H1 (cell line): ENCODE measurements around the gene DIP2C. TPM values are rescaled to one million over a fixed set of nuclear protein-coding genes. Genes with fewer than 3 reads are reported as not detected.

Experiments
- CTCF ChIA-PET: fragments of 300-600 bp; sonication (Branson Sonifier 250); formaldehyde crosslinking; loops from one replicate; lab custom pipeline; 2021; ENCODE audit not compliant: partially characterized antibody; lab: Charles Lee
- POLR2A ChIA-PET: fragments of 300-600 bp; sonication (Branson Sonifier 250); formaldehyde crosslinking; loops from one replicate; lab custom pipeline; 2021; ENCODE audit warnings: inconsistent platforms; ENCODE audit not compliant: partially characterized antibody; lab: Charles Lee
- DNase-seq, 2 experiments: peaks; one replicate each; pipeline versions ENCODE4 v3.0.0 to v3.0.0-alpha.2; 2010 to 2022; ENCODE audit warnings: low spot score in 2 of 2, low read depth in 1 of 2, mixed read lengths in 1 of 2
- FAIRE-seq: peaks from 2 replicates; lab custom pipeline; 2011; peaks lifted over from hg19 to GRCh38; lab: Jason Lieb, UNC
- H2AFZ ChIP-seq: 2 replicates; pipeline ENCODE4 v1.8.1; 2012; ENCODE audit warnings: low read length, inconsistent platforms
- H2AK5ac ChIP-seq: 2 replicates; pipeline ENCODE4 v1.6.1; 2013; ENCODE audit warnings: low read depth, low read length
- H2BK120ac ChIP-seq: replicated peaks from 2 replicates; pipeline ENCODE3; 2013; ENCODE audit warnings: low read depth, low read length, inconsistent platforms
- H2BK12ac ChIP-seq: 2 replicates; pipeline ENCODE4 v1.6.1; 2013; ENCODE audit warnings: low read depth, low read length
- H2BK15ac ChIP-seq: 2 replicates; pipeline ENCODE4 v1.6.1; 2013; ENCODE audit warnings: low read length
- H2BK20ac ChIP-seq: 2 replicates; pipeline ENCODE4 v1.6.1; 2013; ENCODE audit warnings: low read length
- H2BK5ac ChIP-seq: 2 replicates; pipeline ENCODE4 v1.6.1; 2013; ENCODE audit warnings: low read depth, low read length
- H3K14ac ChIP-seq: 2 replicates; pipeline ENCODE4 v1.6.1; 2013; ENCODE audit warnings: inconsistent platforms; ENCODE audit not compliant: insufficient read length
- H3K18ac ChIP-seq: 2 replicates; pipeline ENCODE4 v1.6.1; 2013; ENCODE audit warnings: low read length; ENCODE audit errors: extremely low read depth
- H3K23ac ChIP-seq: 2 replicates; pipeline ENCODE4 v1.6.1; 2013; ENCODE audit warnings: inconsistent platforms; ENCODE audit not compliant: insufficient read length
- H3K23me2 ChIP-seq: 2 replicates; pipeline ENCODE4 v1.6.1; 2013; ENCODE audit warnings: low read depth, low read length
- H3K27ac ChIP-seq: 2 replicates; pipeline ENCODE4 v1.6.1; 2011; ENCODE audit warnings: low read depth, low read length, inconsistent platforms
- H3K27me3 ChIP-seq, 4 experiments: replicated peaks in 1 of 4; 1 replicate in 1 of 4; 2 replicates in 3 of 4; pipeline versions ENCODE4 v1.6.1 to v1.8.1; 2011 to 2013; ENCODE audit warnings: low read length in 3 of 4, mild to moderate bottlenecking in 3 of 4, inconsistent platforms in 2 of 4, mixed read lengths in 2 of 4, moderate library complexity in 1 of 4; ENCODE audit not compliant: control insufficient read depth in 3 of 4, insufficient read depth in 3 of 4; ENCODE audit errors: extremely low read depth in 1 of 4
- H3K36me3 ChIP-seq, 4 experiments: 2 replicates each; pipeline versions ENCODE4 v1.6.1 to v1.8.1; 2011 to 2013; ENCODE audit warnings: mild to moderate bottlenecking in 4 of 4, low read length in 3 of 4, moderate library complexity in 2 of 4, control low read depth in 1 of 4, inconsistent platforms in 1 of 4; ENCODE audit not compliant: insufficient read depth in 4 of 4, control insufficient read depth in 2 of 4
- H3K4ac ChIP-seq: replicated peaks from 2 replicates; pipeline ENCODE3; 2013; ENCODE audit warnings: low read length, low read depth, mixed read lengths, inconsistent platforms; ENCODE audit not compliant: insufficient read length
- H3K4me1 ChIP-seq, 4 experiments: replicated peaks in 1 of 4; 1 replicate in 1 of 4; 2 replicates in 3 of 4; pipeline versions ENCODE4 v1.6.1 to v1.8.1; 2011 to 2013; ENCODE audit warnings: low read length in 3 of 4, inconsistent platforms in 2 of 4, mixed read lengths in 1 of 4; ENCODE audit not compliant: insufficient read depth in 4 of 4, control insufficient read depth in 3 of 4
- H3K4me2 ChIP-seq, 2 experiments: 2 replicates each; pipeline versions ENCODE4 v1.6.1 to v1.8.1; 2011 to 2013; ENCODE audit warnings: low read depth in 2 of 2, low read length in 2 of 2, control low read depth in 1 of 2, inconsistent platforms in 1 of 2, mild to moderate bottlenecking in 1 of 2; ENCODE audit not compliant: insufficient read depth in 1 of 2
- H3K4me3 ChIP-seq, 4 experiments: fragments of 200-600, 300-600 bp in 1 of 4; sonication (generic), shearing (Covaris generic), sonication (Bioruptor Twin) in 1 of 4; 2 replicates each; pipeline versions ENCODE4 v1.5.1 to v1.8.1; 2011 to 2016; ENCODE audit warnings: low read length in 4 of 4, low read depth in 3 of 4, control low read depth in 2 of 4, inconsistent platforms in 2 of 4, mild to moderate bottlenecking in 2 of 4, mixed read lengths in 1 of 4, moderate library complexity in 1 of 4; ENCODE audit not compliant: insufficient read depth in 2 of 4; ENCODE audit errors: extremely low read depth in 1 of 4
- H3K56ac ChIP-seq: replicated peaks from 2 replicates; pipeline ENCODE3; 2013; ENCODE audit warnings: low read depth, mild to moderate bottlenecking, mixed read lengths, low read length, inconsistent platforms; ENCODE audit not compliant: insufficient read length
- H3K79me1 ChIP-seq: 2 replicates; pipeline ENCODE4 v1.6.1; 2013; ENCODE audit warnings: low read depth, low read length, control low read depth
- H3K79me2 ChIP-seq, 2 experiments: 2 replicates each; pipeline versions ENCODE4 v1.6.1 to v1.8.1; 2012 to 2013; ENCODE audit warnings: low read length in 2 of 2, mild to moderate bottlenecking in 2 of 2, inconsistent platforms in 1 of 2; ENCODE audit not compliant: insufficient read depth in 2 of 2, control insufficient read depth in 1 of 2
- H3K9ac ChIP-seq, 4 experiments: replicated peaks in 1 of 4; 1 replicate in 1 of 4; 2 replicates in 3 of 4; pipeline versions ENCODE4 v1.6.1 to v1.8.1; 2011 to 2013; ENCODE audit warnings: low read depth in 3 of 4, low read length in 3 of 4, control low read depth in 2 of 4, mild to moderate bottlenecking in 2 of 4, moderate library complexity in 2 of 4, inconsistent platforms in 1 of 4; ENCODE audit errors: extremely low read depth in 1 of 4
- H3K9me3 ChIP-seq, 2 experiments: 2 replicates each; pipeline versions ENCODE4 v1.6.1 to v1.8.1; 2012 to 2013; ENCODE audit warnings: mild to moderate bottlenecking in 2 of 2, moderate library complexity in 2 of 2, control low read depth in 1 of 2, inconsistent platforms in 1 of 2, low read depth in 1 of 2, low read length in 1 of 2, mixed read lengths in 1 of 2; ENCODE audit not compliant: insufficient read depth in 2 of 2
- H4K20me1 ChIP-seq, 2 experiments: replicated peaks in 1 of 2; 2 replicates each; pipeline versions ENCODE3 to v1.8.1; 2011 to 2013; ENCODE audit warnings: inconsistent platforms in 2 of 2, low read length in 2 of 2, mild to moderate bottlenecking in 1 of 2; ENCODE audit not compliant: insufficient read depth in 2 of 2, control insufficient read depth in 1 of 2
- H4K5ac ChIP-seq: 2 replicates; pipeline ENCODE4 v1.6.1; 2013; ENCODE audit warnings: low read length, low read depth, mixed read lengths, inconsistent platforms; ENCODE audit not compliant: insufficient read length
- H4K8ac ChIP-seq: 2 replicates; pipeline ENCODE4 v1.8.0; 2013; ENCODE audit warnings: mild to moderate bottlenecking, moderate library complexity, low read length, inconsistent platforms; ENCODE audit not compliant: insufficient read depth; ENCODE audit errors: extremely low read depth
- H4K91ac ChIP-seq: replicated peaks from 2 replicates; pipeline ENCODE3; 2013; ENCODE audit warnings: low read length, mixed read lengths, inconsistent platforms; ENCODE audit not compliant: insufficient read length
- BRCA1 ChIP-seq: IDR thresholded peaks from 2 replicates; pipeline ENCODE4 v1.6.1; 2012; ENCODE audit warnings: low read depth, low read length, improper control_type of control experiment
- EZH2 ChIP-seq: fragments of 200-600 bp; sonication (generic); IDR thresholded peaks from 2 replicates; pipeline ENCODE4 v1.7.1; 2012; ENCODE audit warnings: low read depth, mild to moderate bottlenecking, moderate library complexity, low read length, inconsistent platforms; ENCODE audit not compliant: severe bottlenecking
- JUN ChIP-seq: IDR thresholded peaks from 2 replicates; pipeline ENCODE4 v1.6.1; 2011; ENCODE audit warnings: low read depth, mild to moderate bottlenecking, improper control_type of control experiment, low read length
- JUND ChIP-seq: IDR thresholded peaks from 2 replicates; pipeline ENCODE4 v1.6.1; 2011; ENCODE audit warnings: mild to moderate bottlenecking, improper control_type of control experiment, low read length
- NRF1 ChIP-seq: IDR thresholded peaks from 2 replicates; pipeline ENCODE4 v1.6.1; 2011; ENCODE audit warnings: mild to moderate bottlenecking, low read depth, low read length, improper control_type of control experiment
- RAD21 ChIP-seq, 2 experiments: IDR thresholded peaks in 1 of 2; conservative IDR thresholded peaks in 1 of 2; 2 replicates each; pipeline ENCODE4 v1.6.1; 2011; ENCODE audit warnings: low read depth in 2 of 2, low read length in 2 of 2, improper control_type of control experiment in 1 of 2, inconsistent platforms in 1 of 2, mild to moderate bottlenecking in 1 of 2, moderate library complexity in 1 of 2
- RNF2 ChIP-seq: fragments of 200-900, 300-1000 bp; sonication (generic); IDR thresholded peaks from 2 replicates; pipeline ENCODE4 v1.7.1; 2016; ENCODE audit warnings: borderline replicate concordance, low read depth, mild to moderate bottlenecking, antibody characterized with exemption, low read length; ENCODE audit not compliant: poor library complexity, severe bottlenecking; ENCODE audit errors: missing control alignments
- SRF ChIP-seq: IDR thresholded peaks from 2 replicates; pipeline ENCODE4 v1.6.1; 2011; ENCODE audit warnings: mild to moderate bottlenecking, low read depth, low read length, moderate library complexity
- WGBS, 2 experiments: shearing (Covaris generic) in 1 of 2; methylation state at CpG; one replicate each; pipeline versions ENCODE4 v1.1.6 to v1.1.7; 2013 to 2015; ENCODE audit warnings: low lambda C conversion rate in 2 of 2, mixed read lengths in 2 of 2, inconsistent platforms in 1 of 2, low coverage in 1 of 2, missing lambda C conversion rate in 1 of 2; ENCODE audit not compliant: insufficient replicate concordance in 2 of 2, insufficient coverage in 1 of 2, insufficient read length in 1 of 2; ENCODE audit errors: extremely low coverage in 1 of 2, missing lambda C conversion rate in 1 of 2; 5-methylcytosine and 5-hydroxymethylcytosine counted together
- polyA plus RNA-seq, 7 experiments: library from polyadenylated mRNA; depleted of rRNA in 3 of 7; stranded (reverse) in 5 of 7; unstranded in 2 of 7; fragments of >200 nt in 5 of 7; fragments of 200-250 nt in 2 of 7; gene quantifications; 1 replicate in 5 of 7; 2 replicates in 1 of 7; 4 replicates in 1 of 7; pipeline versions ENCODE4 v1.2.1 to v1.2.3, GENCODE V29; 2011 to 2013; ENCODE audit warnings: missing spikeins in 2 of 7, mixed read lengths in 2 of 7
- total RNA-seq: library from RNA; stranded (reverse); fragmentation: NEBNext Ultra II Directional; extraction: Animal tissue kit (Norgen Biotek cat#: 25700); gene quantifications from 2 replicates; pipeline ENCODE4 v1.2.1, GENCODE V29; 2021
- TF ChIP-seq, protein P1 (sequence below): IDR thresholded peaks from 2 replicates; pipeline ENCODE4 v1.6.1; 2012; ENCODE audit warnings: inconsistent platforms

The DIP2C gene
- total and polyA plus RNA-seq, 2 of the 8 experiments (the other 6 are each of a cell fraction or from before 2014, with no cell fraction given): 3.8 to 9.3 TPM

DNA sequence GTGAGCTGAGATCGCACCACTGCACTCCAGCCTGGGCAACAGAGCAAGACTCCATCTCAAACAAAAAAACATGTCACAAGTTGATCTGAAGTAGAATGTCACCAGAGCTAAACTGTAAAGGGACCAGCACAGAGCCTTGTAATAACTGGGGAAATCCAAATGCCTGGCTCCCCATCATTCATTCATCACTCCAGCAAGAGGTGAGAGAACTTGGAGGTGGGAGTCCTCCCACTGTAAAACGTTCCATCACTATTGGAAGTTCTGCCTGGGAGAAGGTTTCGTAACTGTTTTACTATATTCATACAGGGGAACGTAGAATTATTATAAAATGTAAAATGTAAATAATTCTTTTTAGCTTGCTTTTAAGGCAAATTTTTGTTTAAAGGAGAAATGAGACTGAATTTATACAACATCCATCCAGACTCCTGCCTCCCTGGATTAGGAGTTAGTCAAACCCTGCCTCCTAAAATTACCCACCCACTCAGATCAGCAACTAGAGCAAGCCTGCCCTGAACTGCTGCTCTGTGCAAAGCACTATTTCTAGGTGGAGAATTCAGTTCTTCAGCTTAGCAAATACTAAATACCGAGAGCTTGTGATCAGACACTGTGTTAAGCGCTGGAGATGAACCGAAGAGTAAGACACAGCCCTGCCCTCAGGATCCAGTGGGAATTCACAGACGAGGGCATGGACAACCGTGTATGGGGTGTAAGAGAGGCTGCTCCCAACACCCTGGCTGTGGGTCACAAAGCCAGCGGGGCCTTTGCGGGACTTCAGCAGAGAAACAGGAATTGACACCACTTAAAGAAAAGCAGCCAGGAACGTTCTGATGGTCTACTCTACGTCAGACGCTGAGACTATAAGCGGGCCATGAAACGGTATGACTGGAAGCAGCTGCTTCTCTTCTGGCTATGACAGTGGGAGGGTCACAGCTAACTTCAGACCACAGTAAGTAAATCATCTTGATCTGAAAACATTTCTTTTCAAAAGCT is 345.9 kb downstream of the DIP2C start:
- no peak overlapping the region for H2BK120ac ChIP-seq
- DNase-seq (no peak), FAIRE-seq (no peak)
- H3K23me2 ChIP-seq: no peaks in the 10 kb centered on the region
- no peak overlapping the region for H3K23ac ChIP-seq
- H4K8ac ChIP-seq: no peak overlapping the region
- H3K14ac ChIP-seq: no peak overlapping the region
- H3K79me2 ChIP-seq: no peaks in the 10 kb centered on the region
- no peak overlapping the region for H3K56ac ChIP-seq
- no peaks in the 10 kb centered on the region for H3K79me1 ChIP-seq
- CTCF ChIA-PET: interaction anchor here (0.8 to 1.2 kb wide), 2 partner anchors 10 to 206 kb away, joined by 3 read pairs; no protein-coding TSS in a partner anchor
- H4K91ac ChIP-seq: no peak overlapping the region
- no peak overlapping the region for H3K18ac ChIP-seq
- no peak overlapping the region for H3K4me2 ChIP-seq
- no peak overlapping the region for H3K27ac ChIP-seq
- H2BK12ac ChIP-seq: no peak overlapping the region
- H3K36me3 ChIP-seq: no peaks in the 10 kb centered on the region; a peak in 3 of 8 replicates
- H3K9me3 ChIP-seq: no peaks in the 10 kb centered on the region; a peak in 1 of 4 replicates
- H2BK5ac ChIP-seq: no peak overlapping the region
- H2BK15ac ChIP-seq: no peak overlapping the region
- no peaks in the 10 kb centered on the region; a peak in 1 of 7 replicates for H3K4me1 ChIP-seq
- H2AFZ ChIP-seq: no peak overlapping the region
- no peak overlapping the region for H3K9ac ChIP-seq
- H4K20me1 ChIP-seq: no peaks in the 10 kb centered on the region
- POLR2A ChIA-PET: interaction anchor here (1.0 kb wide), 1 partner anchor 8 kb away, joined by 3 read pairs; no protein-coding TSS in a partner anchor
- H2BK20ac ChIP-seq: no peak overlapping the region
- no peak overlapping the region for H3K4ac ChIP-seq
- no peak overlapping the region for H4K5ac ChIP-seq
- H3K4me3 ChIP-seq: no peak overlapping the region
- WGBS, 2 experiments: 96% methylated on average over 15 of the region's 16 CpGs; no CpG with 5 or more reads in 1 of the 2 experiments
- H2AK5ac ChIP-seq: no peak overlapping the region
- H3K27me3 ChIP-seq: no peaks in the 10 kb centered on the region
- TF ChIP-seq JUN (no peak), NRF1 (no peak), SRF (no peak), BRCA1 (no peak), RAD21 (IDR thresholded peaks at IDR 0.05 in 1 of 2, conservative IDR thresholded peaks at IDR 0.05 in 1 of 2; ENCODE audit: low read depth in 2 of 2, low read length in 2 of 2) (no peak), JUND (no peak), EZH2 (no peak), RNF2 (no peak)
- TF ChIP-seq, protein P1, sequence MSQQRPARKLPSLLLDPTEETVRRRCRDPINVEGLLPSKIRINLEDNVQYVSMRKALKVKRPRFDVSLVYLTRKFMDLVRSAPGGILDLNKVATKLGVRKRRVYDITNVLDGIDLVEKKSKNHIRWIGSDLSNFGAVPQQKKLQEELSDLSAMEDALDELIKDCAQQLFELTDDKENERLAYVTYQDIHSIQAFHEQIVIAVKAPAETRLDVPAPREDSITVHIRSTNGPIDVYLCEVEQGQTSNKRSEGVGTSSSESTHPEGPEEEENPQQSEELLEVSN: no peak
